Endometrial microvascular endothelial cells (primary cell): ENCODE results near the gene SERPINE2. TPM values are rescaled to one million over a fixed set of nuclear protein-coding genes. Genes with fewer than 3 reads are reported as not detected.

Experiments
- in situ Hi-C: cut with HindIII; loops from 2 replicates; pipeline ENCODE4 v1.10.0; 2017; ENCODE audit warnings: low sequenced_read_pairs, low pct_unique_long_range_greater_than_20kb; ENCODE audit errors: inconsistent ontology term
- total RNA-seq: library from RNA; depleted of rRNA; stranded (reverse); fragments of >200 nt; gene quantifications from one replicate; pipeline ENCODE4 v1.2.3, GENCODE V29; 2015; ENCODE audit errors: inconsistent ontology term

Gene SERPINE2
- total RNA-seq, 1 donor from 2014 or later: 6.4 TPM

DNA sequence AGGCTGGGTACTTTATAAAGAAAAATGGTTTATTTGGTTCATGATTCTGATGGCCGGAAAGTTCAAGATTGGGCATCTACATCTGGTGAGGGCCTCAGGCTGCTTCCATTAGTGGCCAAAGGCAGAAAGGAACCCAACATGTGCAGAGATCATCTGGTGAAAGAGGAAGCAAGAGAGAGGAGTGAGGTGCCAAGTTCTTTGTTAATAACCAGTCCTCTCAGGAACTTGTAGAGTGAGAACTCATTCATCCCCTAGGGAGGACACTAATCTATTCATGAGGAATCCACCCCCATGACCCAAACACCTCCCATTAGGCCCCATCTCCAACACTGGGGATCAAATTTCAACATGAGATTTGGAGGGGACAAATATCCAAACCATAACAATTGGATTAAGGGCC lies 17.8 kb upstream of the SERPINE2 start:
- in situ Hi-C loops: no loop called here

DNA sequence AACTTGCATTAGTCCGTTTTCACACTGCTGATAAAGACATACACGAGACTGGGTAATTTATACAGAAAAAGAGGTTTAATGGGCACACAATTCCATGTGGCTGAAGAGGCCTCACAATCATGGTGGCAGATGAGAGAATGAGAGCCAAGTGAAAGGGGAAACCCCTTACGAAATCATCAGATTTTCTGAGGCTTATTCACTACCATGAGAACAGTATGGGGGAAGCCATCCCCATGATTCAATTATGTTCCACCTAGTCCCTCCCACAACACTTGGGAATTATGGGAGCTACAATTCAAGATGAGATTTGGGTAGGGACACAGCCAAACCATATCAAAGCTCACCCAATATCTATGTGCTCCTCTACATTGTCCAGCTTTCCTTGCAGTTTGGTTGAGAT lies 16.0 kb upstream of the SERPINE2 start:
- in situ Hi-C loops: no loop called here

DNA sequence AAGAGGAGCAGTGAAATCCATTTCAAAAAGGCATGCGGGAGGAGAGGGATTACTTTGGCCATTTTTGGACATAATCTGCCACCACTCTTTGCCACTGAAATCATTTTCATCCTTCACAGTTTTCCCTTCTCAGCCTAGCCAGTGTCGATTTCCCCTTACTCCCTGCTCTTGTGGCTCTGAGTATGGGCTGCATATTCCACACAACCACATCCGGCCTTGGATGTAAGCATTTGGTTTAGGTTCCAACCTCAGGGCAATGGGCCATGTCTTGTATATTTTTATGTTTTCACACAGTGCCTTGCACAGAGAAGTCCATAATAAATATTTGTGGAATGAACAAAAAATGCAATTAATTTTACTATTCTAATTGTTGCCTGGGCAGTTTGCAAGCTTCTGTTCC lies 7.7 kb upstream of the SERPINE2 start:
- in situ Hi-C loops: no loop called here

DNA sequence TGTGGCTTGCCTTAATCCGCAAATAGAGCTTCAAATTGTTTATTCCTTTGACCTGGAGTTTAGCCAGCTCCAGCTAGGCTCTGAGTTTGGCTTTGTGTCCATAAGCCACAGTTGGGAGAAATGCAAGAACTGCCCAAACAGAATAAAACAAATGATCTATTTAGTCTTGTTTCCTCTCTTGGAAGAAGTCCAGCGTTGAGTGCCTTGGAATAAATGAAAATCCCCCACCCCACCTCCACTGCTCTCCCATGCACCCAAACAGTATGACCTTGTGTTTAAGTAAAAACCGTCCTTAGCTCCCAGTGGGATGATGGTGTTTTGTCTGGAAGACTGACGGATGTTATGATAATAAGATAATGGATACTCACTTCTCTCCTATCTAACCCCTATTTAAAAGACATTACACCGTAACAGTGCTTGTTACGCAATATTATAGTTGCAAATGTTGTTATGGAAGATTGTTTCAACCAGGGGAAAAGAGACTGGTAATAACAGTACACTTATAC lies 3.2 kb upstream of the SERPINE2 start:
- in situ Hi-C loops: no loop called here

DNA sequence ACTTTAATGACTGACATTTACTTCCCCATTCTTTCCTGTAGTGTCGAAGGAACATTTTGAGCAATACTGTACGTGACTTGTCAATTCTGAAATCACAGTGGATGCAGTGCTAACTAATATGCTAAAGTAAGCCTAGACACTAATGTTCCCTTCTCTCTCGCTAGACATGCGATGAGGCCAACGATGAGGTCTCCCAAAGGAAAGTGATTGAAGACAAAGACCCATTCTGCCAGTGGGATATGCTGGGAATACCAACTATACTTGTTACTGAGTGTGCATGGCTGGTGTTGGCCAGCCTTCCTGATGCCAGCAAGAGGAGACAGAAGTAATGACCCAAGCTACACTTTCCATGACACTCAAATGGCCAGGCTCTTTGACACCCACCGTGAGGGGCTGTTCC lies 2.5 kb upstream of the SERPINE2 start:
- in situ Hi-C loops: no loop called here

DNA sequence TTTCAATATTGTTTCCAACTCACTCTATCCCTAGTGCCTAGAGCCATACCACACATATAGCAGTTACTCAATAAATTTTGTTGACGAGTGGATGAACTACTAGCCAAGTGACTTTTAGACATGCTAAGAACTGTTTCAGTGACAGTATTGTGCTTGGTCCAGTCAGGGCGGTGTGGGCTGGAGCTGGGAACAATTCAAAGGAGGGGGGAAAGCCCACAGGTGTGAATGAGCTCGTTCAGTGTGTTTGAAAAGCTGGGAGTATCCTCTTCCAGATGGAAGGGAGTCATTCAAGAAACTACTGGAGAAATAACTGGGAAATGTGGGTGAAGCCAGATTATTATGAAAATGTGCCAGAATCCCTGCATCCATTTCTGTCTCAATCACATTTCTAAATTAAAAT lies 1.7 kb upstream of the SERPINE2 start:
- in situ Hi-C loops: no loop called here

DNA sequence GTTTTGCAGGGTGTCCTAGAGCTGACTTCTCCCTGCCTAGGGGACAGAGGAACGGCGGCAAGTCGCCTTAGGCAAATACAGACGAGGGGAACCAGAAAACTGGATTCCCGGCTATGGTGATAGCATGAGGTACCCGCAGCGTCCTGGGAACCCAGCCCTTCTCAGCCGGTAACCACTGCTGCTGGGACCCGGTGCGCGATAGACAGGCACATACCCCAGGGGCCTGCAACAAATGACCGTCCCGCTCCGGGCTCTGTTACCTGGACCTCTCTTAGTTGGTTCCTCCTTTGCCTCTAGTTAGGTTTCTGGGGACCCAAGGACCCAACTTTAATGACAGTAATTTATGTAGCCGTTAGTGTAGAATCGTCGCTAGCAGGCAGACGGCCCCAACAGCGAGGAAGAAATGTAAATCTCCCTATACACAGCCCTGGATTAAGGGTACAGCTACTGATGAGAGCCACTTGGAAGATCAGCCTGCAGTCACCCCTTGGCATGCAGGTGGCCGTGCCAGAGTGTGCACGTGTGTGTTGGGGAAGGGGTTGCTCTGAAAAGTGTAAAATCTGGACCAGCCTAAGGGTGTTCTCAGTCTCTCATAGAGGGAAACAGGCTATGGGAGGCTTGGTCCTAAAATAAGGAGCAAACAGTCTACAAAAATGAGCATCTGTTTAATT lies 819 bp upstream of the SERPINE2 start:
- in situ Hi-C loops: no loop called here

DNA sequence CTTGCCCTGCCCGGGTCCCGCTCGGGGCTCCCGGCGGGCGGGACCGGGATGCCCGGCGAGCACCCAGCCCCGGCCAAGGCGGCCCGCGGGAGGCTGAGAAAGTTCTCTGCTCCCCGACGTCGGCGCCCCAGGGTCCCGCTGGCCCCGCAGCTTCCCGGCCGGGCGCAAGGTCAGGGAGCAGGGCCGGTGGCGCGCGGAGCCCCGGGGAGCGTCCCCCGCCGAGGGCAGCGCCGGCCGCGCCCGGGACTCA lies 331 bp downstream of the SERPINE2 start:
- in situ Hi-C loops: no loop called here

DNA sequence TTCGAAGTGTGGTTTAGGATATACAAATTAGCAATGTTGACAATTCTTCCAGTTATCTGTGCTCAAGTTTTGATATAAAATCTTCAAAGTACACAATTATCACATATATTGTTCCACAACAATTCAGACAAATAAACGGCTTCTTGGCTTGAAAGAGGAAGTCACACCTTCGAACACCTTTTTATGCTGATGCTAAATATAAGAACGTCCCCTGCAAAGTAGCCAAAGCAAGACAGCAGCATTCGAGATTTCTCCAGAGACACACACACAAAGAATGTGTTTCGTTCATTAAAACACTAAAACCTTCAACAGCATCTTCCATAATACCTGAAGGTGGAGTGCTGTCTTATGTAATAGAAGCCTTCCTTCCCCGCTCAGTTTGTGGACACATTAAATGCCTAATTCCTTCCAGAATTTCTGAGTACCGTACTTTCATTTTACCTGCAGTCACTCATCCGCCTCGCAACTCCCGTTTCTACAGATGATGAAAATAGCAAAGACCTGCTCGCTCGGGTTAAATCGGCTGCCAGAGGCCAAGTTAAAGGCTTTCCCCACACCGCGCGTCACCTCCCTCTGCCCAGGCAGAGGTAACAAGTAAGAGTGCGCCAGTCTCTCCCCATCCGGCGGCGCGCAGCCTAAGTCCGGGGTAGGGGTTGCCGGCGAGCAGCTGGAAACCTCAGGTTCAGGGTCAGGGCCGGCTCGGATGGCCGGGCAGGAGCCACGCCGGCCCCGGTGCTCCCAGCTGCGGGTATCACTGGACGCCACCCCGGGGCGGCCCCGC lies 847 bp downstream of the SERPINE2 start:
- in situ Hi-C loops: no loop called here

DNA sequence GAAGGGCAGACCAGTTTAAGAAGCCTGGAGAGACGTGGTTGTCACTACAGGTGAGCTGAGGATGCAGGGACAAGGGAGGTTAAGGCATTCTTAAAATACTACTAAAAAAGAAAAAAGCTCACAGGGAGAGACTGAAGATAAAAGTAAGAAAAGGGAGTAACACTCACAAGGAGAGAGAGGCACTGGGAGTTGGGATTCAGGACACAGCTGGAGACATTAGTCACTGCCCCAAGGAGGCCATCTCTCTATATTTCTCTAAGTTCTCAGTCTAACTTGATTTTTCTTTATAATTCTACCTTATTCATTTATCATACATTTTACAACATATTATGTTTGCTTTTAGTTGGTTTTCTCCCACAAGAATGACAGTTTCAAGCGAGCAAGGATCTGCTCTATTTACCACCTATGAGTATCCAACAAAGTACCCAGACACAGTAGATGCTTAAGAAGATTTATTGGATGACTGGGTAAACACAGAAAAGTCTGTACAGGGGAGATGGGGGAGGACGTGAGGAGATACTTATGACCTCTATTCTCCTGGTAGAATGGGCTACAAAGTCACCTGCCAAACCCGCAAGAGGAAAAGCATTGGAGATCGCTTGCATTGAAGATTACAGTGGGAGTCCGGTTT lies 2.2 kb downstream of the SERPINE2 start:
- in situ Hi-C loops: no loop called here

DNA sequence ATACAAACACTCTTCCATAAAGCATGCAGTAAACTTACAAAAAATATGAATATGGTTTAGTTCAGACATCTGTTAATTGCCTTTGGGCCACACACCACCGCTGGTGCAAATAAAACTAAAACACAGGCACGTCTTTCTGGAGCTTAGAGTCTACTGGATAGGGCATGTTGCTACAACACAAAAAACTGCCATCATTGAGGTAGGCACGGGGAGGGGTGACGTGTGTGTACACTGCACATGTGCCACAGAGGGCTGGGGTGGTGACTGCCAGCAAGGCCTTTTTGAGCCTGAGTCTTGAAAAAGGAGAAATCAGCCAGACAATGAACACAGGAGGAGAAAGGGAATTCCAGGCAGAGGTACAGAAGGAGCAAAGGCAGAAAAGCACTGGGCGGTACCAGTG lies 5.1 kb downstream of the SERPINE2 start:
- in situ Hi-C loops: no loop called here

DNA sequence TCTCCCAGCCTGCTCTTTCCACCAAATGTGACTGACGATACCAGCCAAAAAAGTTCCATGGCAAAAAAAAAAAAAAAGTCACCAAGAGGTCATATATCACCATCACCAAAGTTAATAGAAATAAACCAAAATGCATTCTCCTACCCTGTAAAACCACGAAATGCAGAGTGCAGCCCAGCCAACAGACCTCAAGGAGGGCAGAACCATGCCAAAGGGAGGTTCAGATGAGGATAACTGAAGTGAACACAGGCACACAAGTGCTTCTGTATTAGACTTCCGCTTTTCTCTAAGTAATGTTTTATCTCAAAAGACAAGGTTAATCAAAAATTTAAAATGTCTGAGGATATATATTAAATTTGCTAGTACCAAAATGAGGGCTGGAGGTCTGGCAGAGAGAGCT lies 5.5 kb downstream of the SERPINE2 start:
- in situ Hi-C loops: no loop called here

DNA sequence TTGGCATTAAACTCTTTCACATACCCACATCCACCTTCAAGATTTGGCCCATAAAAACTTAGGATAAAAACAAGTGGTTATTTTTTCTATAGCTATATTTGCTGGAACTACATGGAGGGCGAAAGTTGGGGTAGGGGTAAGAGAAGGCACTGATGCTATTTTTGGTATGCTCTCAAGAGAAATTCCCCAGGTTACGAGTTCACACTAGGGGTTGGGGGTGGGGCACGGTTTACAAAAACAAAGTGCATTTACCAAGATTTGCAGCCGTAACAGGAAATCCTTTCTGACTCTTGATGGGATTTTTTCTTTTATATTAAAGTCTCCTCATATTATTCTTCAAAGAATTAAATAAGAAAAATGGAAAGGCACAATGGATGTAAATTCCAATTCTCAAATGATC lies 6.8 kb downstream of the SERPINE2 start:
- in situ Hi-C loops: no loop called here

DNA sequence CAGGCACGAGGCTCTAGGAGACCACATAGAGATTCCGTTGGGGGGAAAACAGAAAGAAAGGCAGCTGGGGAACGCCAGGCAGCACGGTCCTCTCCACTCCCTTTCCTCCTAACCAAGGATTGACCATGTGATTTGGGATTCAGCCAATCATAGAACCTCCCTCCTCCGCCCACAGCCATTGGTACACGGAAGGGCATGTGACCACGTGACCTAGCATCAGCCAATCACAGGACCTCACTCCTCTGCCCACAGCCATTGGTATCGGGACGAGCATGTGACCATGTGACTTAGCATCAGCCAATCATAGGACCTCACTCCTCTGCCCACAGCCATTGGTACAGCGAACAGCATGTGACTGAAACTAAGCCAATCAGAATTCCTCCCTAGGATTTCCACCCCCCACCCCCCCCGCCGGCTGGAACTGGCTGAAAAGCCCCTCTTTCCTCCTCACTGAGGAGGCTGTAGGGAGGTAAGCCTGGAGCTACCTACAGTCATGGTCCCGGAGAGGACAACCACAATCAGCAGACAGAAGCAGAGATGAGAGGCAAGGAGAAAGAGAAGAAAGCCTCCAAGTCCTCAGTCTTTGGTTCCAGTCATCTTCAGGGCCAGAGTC lies 7.6 kb downstream of the SERPINE2 start:
- in situ Hi-C loops: no loop called here

DNA sequence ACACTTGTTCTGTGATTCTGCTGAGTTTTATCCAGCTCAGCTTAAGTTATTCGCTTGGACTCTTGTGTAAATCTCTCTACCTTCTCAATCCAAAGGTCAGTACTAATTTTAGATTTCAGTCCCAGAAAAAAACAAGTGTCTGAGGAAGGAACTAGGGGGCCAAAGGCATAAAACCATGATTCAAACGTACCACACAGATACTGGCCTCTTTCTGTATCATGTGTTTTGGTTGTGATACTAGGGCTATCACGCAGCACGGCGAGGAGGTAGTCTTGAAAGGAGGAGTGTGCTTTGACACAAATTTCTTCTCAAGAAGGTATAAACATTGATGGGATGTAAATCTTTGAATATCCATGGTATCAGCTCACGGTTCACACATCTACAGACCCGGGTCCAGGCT lies 8.3 kb downstream of the SERPINE2 start:
- in situ Hi-C loops: no loop called here

DNA sequence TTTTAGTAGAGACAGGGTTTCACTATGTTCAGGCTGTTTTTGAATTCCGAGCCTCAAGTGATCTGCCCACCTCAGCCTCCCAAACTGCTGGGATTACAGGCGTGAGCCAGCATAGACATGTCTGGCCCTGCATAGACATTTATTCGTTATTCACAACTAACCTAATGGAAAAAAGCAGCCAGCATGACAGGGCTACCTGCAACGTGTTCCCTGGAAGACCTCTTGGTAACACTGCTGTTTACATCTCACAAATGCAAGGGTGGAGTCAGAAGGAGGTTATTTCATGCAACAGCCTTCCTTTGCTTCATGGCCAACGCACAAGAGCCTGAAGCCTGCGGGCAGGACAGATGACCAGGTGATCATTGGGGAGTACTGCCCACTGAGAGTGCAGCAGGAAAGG lies 9.2 kb downstream of the SERPINE2 start:
- in situ Hi-C loops: no loop called here

DNA sequence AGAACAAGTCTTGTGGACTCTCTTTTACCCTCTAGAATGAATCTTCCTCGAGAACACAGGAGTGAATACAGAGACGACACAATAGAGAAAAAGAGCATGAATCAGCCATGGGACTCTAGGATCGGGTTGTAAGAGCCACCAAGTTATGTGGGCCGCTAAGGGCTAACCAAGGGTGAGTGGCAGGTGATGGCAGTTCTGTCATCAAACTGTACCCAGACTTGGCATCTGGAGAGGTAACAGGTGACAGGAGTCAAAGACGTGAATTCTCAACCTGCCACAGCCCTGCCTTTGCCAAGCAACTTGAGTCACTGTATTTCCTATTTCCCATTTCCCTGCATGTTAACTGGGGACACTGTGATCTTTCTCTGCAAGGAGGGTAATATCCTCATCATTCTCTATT lies 11.2 kb downstream of the SERPINE2 start:
- in situ Hi-C loops: no loop called here

DNA sequence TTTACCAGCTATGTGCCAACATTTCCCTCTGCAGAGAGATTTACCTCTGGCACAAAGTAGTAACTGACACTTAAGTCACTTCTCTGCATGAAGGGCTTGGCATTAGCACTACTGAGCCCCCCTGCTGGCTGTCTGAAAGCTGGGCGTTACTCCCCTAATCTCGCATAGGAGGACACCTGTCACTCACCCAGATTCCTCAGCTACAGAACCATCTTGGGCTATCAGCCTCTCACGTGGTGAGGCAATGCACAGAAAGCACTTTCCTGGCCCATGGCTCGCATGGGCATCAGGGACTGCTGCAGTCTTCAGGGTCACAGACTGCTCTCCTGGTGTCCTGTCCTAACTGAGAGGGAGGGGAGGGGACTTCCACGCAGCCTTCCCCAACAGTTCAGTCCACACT lies 12.0 kb downstream of the SERPINE2 start:
- in situ Hi-C loops: no loop called here

DNA sequence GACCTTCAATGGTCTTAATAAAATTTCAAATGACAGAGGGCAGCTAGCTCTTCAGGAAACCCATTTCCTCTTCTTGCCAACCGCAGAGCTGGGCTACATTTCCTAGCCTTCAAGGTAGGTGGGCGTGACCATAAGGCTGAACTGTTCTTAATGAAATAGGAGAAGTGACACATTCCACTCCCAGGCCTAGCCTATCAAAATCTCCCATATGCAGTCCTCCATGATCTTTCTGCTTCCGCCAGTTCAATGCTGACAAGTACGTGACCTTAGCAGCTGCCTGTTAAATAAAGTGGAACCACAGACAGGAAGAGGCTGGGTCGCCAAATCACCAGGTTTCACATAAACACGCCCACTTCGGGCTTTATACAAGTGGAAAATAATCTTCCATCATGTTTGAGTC lies 13.2 kb downstream of the SERPINE2 start:
- in situ Hi-C loops: no loop called here

DNA sequence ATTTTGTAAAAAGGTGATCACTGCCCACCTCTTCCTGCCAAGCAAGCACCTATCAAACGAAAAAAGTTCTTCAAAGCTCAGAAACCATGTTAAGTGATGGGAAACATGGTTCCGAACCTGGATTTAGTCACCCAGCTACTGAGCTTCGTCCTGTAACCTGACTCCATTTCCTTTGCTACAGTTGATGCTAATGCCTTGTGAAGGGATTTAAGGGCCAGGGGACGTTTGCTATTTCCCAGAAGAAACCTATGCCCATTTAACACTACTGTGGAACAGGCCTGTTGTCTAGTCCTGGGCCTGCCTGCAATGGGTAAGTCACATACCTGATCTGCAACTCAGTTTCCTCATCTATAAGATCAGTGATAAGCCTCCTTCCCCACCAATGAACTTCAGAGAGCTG lies 14.8 kb downstream of the SERPINE2 start:
- in situ Hi-C loops: no loop called here
